Measurements from ENCODE around the gene EIF1B.

Gene EIF1B

GRCh38 chr3:40291471-40291870 is 18.0 kb upstream of the EIF1B start:
- no peaks in the 10 kb centered on the region; the same call in 1 of the 2 replicates for H3K4me1 ChIP-seq
- H3K36me3 ChIP-seq = no peaks in the 10 kb centered on the region
- TF ChIP-seq CTCF (IDR thresholded peaks at IDR 0.05; ENCODE audit: low read depth, low read length) = no peak
- DNase-seq = no peak
- no peaks in the 10 kb centered on the region for H3K27me3 ChIP-seq
- H3K9me3 ChIP-seq = no peaks in the 10 kb centered on the region
- H3K4me3 ChIP-seq (ENCODE audit: low read depth, low read length) = no peak overlapping the region

- H3K36me3 ChIP-seq = no peaks in the 10 kb centered on the region
- no peaks in the 10 kb centered on the region for H3K9me3 ChIP-seq
- no peak for TF ChIP-seq CTCF (IDR thresholded peaks at IDR 0.05; ENCODE audit: low read depth, low read length)
- no peaks in the 10 kb centered on the region; the same call in 1 of the 2 replicates for H3K4me1 ChIP-seq
- H3K27me3 ChIP-seq = no peaks in the 10 kb centered on the region
- DNase-seq = no peak
- no peak overlapping the region for H3K4me3 ChIP-seq (ENCODE audit: low read depth, low read length)
Observed at GRCh38 chr3:40292637-40293349, 16.7 kb upstream of the EIF1B start.

- Histone ChIP-seq H3K4me3 (ENCODE audit: low read depth, low read length) (no peak overlapping the region), H3K9me3 (no peaks in the 10 kb centered on the region), H3K36me3 (no peaks in the 10 kb centered on the region), H3K27me3 (no peaks in the 10 kb centered on the region), H3K4me1 (no peaks in the 10 kb centered on the region; the same call in 1 of the 2 replicates)
- no peak for TF ChIP-seq CTCF (IDR thresholded peaks at IDR 0.05; ENCODE audit: low read depth, low read length)
- DNase-seq = peak; percentile 44
Observed at GRCh38 chr3:40294434-40294833, 15.1 kb upstream of the EIF1B start.

GRCh38 chr3:40298075-40298474 is 11.4 kb upstream of the EIF1B start:
- DNase-seq = no peak
- H3K36me3 ChIP-seq = no peaks in the 10 kb centered on the region
- H3K4me3 ChIP-seq (ENCODE audit: low read depth, low read length) = no peak overlapping the region
- TF ChIP-seq CTCF (IDR thresholded peaks at IDR 0.05; ENCODE audit: low read depth, low read length) = no peak
- H3K4me1 ChIP-seq = no peaks in the 10 kb centered on the region; the same call in 1 of the 2 replicates
- no peaks in the 10 kb centered on the region for H3K9me3 ChIP-seq
- no peaks in the 10 kb centered on the region for H3K27me3 ChIP-seq

- no peaks in the 10 kb centered on the region for H3K27me3 ChIP-seq
- H3K4me1 ChIP-seq = no peaks in the 10 kb centered on the region; the same call in 1 of the 2 replicates
- no peak for TF ChIP-seq CTCF (IDR thresholded peaks at IDR 0.05; ENCODE audit: low read depth, low read length)
- H3K4me3 ChIP-seq (ENCODE audit: low read depth, low read length) = no peak overlapping the region
- no peaks in the 10 kb centered on the region for H3K9me3 ChIP-seq
- H3K36me3 ChIP-seq = no peaks in the 10 kb centered on the region
- DNase-seq = no peak
Observed at GRCh38 chr3:40299130-40299720, 10.3 kb upstream of the EIF1B start.

- H3K4me1 ChIP-seq = no peaks in the 10 kb centered on the region; the same call in 1 of the 2 replicates
- no peak for TF ChIP-seq CTCF (IDR thresholded peaks at IDR 0.05; ENCODE audit: low read depth, low read length)
- no peak overlapping the region for H3K4me3 ChIP-seq (ENCODE audit: low read depth, low read length)
- no peaks in the 10 kb centered on the region for H3K9me3 ChIP-seq
- DNase-seq = no peak
- no peaks in the 10 kb centered on the region for H3K27me3 ChIP-seq
- no peaks in the 10 kb centered on the region for H3K36me3 ChIP-seq
Observed at GRCh38 chr3:40299721-40300335, 9.7 kb upstream of the EIF1B start.
